H9 (cell line): ENCODE results near the gene TYK2. TPM values are rescaled to one million over a fixed set of nuclear protein-coding genes. Genes with fewer than 3 reads are reported as not detected.

Source experiments
- DNase-seq: peaks from one replicate; pipeline ENCODE4 v3.0.0-alpha.2; 2017
- H2AFZ ChIP-seq: one replicate; pipeline ENCODE4 v1.6.1; 2013; ENCODE audit warnings: mild to moderate bottlenecking, low read length, control low read depth, moderate library complexity
- H2AK5ac ChIP-seq: 2 replicates; pipeline ENCODE4 v1.6.1; 2013; ENCODE audit warnings: low read length, control low read depth, mixed read lengths; ENCODE audit not compliant: insufficient read length
- H2BK120ac ChIP-seq: one replicate; pipeline ENCODE4 v1.6.1; 2013; ENCODE audit warnings: low read depth, mild to moderate bottlenecking, low read length, control low read depth, inconsistent platforms; ENCODE audit not compliant: poor library complexity, severe bottlenecking
- H2BK12ac ChIP-seq: 2 replicates; pipeline ENCODE4 v1.6.1; 2013; ENCODE audit warnings: low read length, control low read depth, mixed read lengths, low read depth; ENCODE audit not compliant: insufficient read length
- H2BK15ac ChIP-seq: 2 replicates; pipeline ENCODE4 v1.6.1; 2013; ENCODE audit warnings: low read depth, low read length, control low read depth
- H2BK20ac ChIP-seq: one replicate; pipeline ENCODE4 v1.6.1; 2013; ENCODE audit warnings: low read depth, mild to moderate bottlenecking, low read length, control low read depth, inconsistent platforms; ENCODE audit not compliant: poor library complexity, severe bottlenecking
- H2BK5ac ChIP-seq: 2 replicates; pipeline ENCODE4 v1.6.1; 2013; ENCODE audit warnings: low read length, control low read depth, mixed read lengths; ENCODE audit not compliant: insufficient read length
- H3K14ac ChIP-seq: 2 replicates; pipeline ENCODE4 v1.6.1; 2013; ENCODE audit warnings: low read length, control low read depth; ENCODE audit not compliant: insufficient read depth
- H3K18ac ChIP-seq: 2 replicates; pipeline ENCODE4 v1.6.1; 2013; ENCODE audit warnings: low read depth, mild to moderate bottlenecking, mixed read lengths, low read length, control low read depth; ENCODE audit not compliant: insufficient read length
- H3K23ac ChIP-seq: 2 replicates; pipeline ENCODE4 v1.6.1; 2013; ENCODE audit warnings: low read length, control low read depth, mixed read lengths, low read depth; ENCODE audit not compliant: insufficient read length
- H3K23me2 ChIP-seq: 2 replicates; pipeline ENCODE4 v1.6.1; 2013; ENCODE audit warnings: low read depth, mild to moderate bottlenecking, mixed read lengths, low read length, control low read depth; ENCODE audit not compliant: insufficient read length, poor library complexity, severe bottlenecking
- H3K27ac ChIP-seq: 2 replicates; pipeline ENCODE4 v1.5.1; 2013; ENCODE audit warnings: low read length, control low read depth, mixed read lengths, low read depth; ENCODE audit not compliant: insufficient read length
- H3K27me3 ChIP-seq: 2 replicates; pipeline ENCODE4 v1.6.1; 2013; ENCODE audit warnings: low read length, control low read depth, inconsistent platforms; ENCODE audit not compliant: insufficient read depth
- H3K4ac ChIP-seq: 2 replicates; pipeline ENCODE4 v1.6.1; 2013; ENCODE audit warnings: low read depth, mild to moderate bottlenecking, control low read depth, inconsistent platforms, low read length, moderate library complexity
- H3K4me1 ChIP-seq: 2 replicates; pipeline ENCODE4 v1.6.1; 2013; ENCODE audit warnings: low read length, control low read depth, inconsistent platforms; ENCODE audit not compliant: insufficient read depth
- H3K4me2 ChIP-seq: 2 replicates; pipeline ENCODE4 v1.6.1; 2013; ENCODE audit warnings: low read length, control low read depth, mixed read lengths; ENCODE audit not compliant: insufficient read length, insufficient read depth
- H3K56ac ChIP-seq: 2 replicates; pipeline ENCODE4 v1.6.1; 2013; ENCODE audit warnings: low read depth, mild to moderate bottlenecking, mixed read lengths, low read length, control low read depth; ENCODE audit not compliant: insufficient read length
- H3K79me1 ChIP-seq: 2 replicates; pipeline ENCODE4 v1.6.1; 2013; ENCODE audit warnings: low read depth, mild to moderate bottlenecking, moderate library complexity, low read length, control low read depth, inconsistent platforms; ENCODE audit not compliant: insufficient read depth, poor library complexity, severe bottlenecking
- H3K79me2 ChIP-seq: 2 replicates; pipeline ENCODE4 v1.6.1; 2013; ENCODE audit warnings: low read length, control low read depth, inconsistent platforms; ENCODE audit not compliant: insufficient read depth
- H3K9ac ChIP-seq: 2 replicates; pipeline ENCODE4 v1.6.1; 2013; ENCODE audit warnings: low read length, control low read depth, mixed read lengths; ENCODE audit not compliant: insufficient read length; ENCODE audit errors: extremely low read depth
- H3K9me3 ChIP-seq: one replicate; pipeline ENCODE4 v1.6.1; 2013; ENCODE audit warnings: low read depth, low read length, inconsistent platforms; ENCODE audit not compliant: control insufficient read depth
- H3T11ph ChIP-seq: one replicate; pipeline ENCODE4 v1.6.1; 2013; ENCODE audit warnings: mild to moderate bottlenecking, low read length, control low read depth, inconsistent platforms
- H4K20me1 ChIP-seq: one replicate; pipeline ENCODE4 v1.6.1; 2013; ENCODE audit not compliant: control insufficient read depth, insufficient read length, insufficient read depth
- H4K5ac ChIP-seq: 2 replicates; pipeline ENCODE4 v1.6.1; 2013; ENCODE audit warnings: low read depth, mild to moderate bottlenecking, mixed read lengths, low read length, control low read depth; ENCODE audit not compliant: insufficient read length
- H4K8ac ChIP-seq: replicated peaks from 2 replicates; pipeline ENCODE4 v1.6.1; 2013; ENCODE audit warnings: low read length, control low read depth, mixed read lengths, low read depth; ENCODE audit not compliant: insufficient read length
- H4K91ac ChIP-seq: 2 replicates; pipeline ENCODE4 v1.6.1; 2013; ENCODE audit warnings: low read depth, mild to moderate bottlenecking, moderate library complexity, mixed read lengths, low read length, control low read depth; ENCODE audit not compliant: insufficient read length
- H3K27ac Mint-ChIP-seq, 3 experiments: 2 replicates in 2 of 3; 3 replicates in 1 of 3; pipeline ENCODE4 v1.8.0; 2020 to 2021; ENCODE audit warnings: mixed read lengths in 3 of 3, mild to moderate bottlenecking in 1 of 3, moderate library complexity in 1 of 3
- H3K27me3 Mint-ChIP-seq: 2 replicates; pipeline ENCODE4 v1.8.0; 2021; ENCODE audit warnings: low read depth, mild to moderate bottlenecking, moderate library complexity, mixed read lengths
- H3K36me3 Mint-ChIP-seq, 3 experiments: 2 replicates in 2 of 3; 3 replicates in 1 of 3; pipeline ENCODE4 v1.8.0; 2020 to 2021; ENCODE audit warnings: low read depth in 3 of 3, mixed read lengths in 3 of 3; ENCODE audit not compliant: insufficient read depth in 1 of 3
- H3K4me1 Mint-ChIP-seq, 2 experiments: 2 replicates each; pipeline ENCODE4 v1.8.0; 2020; ENCODE audit warnings: mixed read lengths in 2 of 2
- H3K4me3 Mint-ChIP-seq, 2 experiments: 2 replicates in 1 of 2; 3 replicates in 1 of 2; pipeline ENCODE4 v1.8.0; 2020 to 2021; ENCODE audit warnings: mild to moderate bottlenecking in 2 of 2, mixed read lengths in 2 of 2, moderate library complexity in 1 of 2
- H3K9me3 Mint-ChIP-seq, 2 experiments: 2 replicates in 1 of 2; 3 replicates in 1 of 2; pipeline ENCODE4 v1.8.0; 2020; ENCODE audit warnings: mild to moderate bottlenecking in 2 of 2, mixed read lengths in 2 of 2, moderate library complexity in 1 of 2
- WGBS: extraction: QIAGEN DNeasy Blood & Tissue Kit; methylation state at CpG from one replicate; pipeline ENCODE4 v1.1.7; 2013; ENCODE audit warnings: missing lambda C conversion rate, low lambda C conversion rate, mixed read lengths; ENCODE audit not compliant: insufficient read length; ENCODE audit errors: extremely low coverage; 5-methylcytosine and 5-hydroxymethylcytosine counted together
- total RNA-seq: library from RNA; stranded (reverse); gene quantifications from 2 replicates; pipeline ENCODE4 v1.2.1, GENCODE V29; 2021
- TF ChIP-seq, protein P1 (sequence below): fragments of 200-600 bp; sonication (generic); conservative IDR thresholded peaks from 3 replicates; pipeline ENCODE4 v1.8.0; 2021; ENCODE audit warnings: antibody characterized with exemption, mild to moderate bottlenecking

Gene TYK2
- total RNA-seq, 1 experiment from 2014 or later, result 61.4 TPM

DNA sequence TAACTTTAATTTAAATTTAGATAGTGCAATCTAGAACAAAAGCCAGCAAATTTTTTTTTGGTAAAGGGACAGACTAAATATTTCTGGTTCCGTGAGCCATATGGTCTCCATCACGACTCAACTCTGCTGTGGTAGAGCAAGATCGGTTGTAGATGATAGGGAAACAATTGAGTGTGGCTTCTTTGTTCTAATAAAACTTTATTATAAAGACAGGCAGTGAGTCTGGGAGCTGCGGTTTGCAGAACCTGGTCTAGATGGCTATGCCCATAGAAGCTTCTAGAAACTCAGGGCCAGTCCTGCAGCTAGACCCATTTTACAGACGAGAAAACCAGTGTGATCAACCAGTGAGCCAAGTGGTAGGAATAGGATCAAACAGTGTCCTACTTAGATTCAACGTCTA lies 11.7 kb upstream of the TYK2 start:
- TF ChIP-seq, protein P1, sequence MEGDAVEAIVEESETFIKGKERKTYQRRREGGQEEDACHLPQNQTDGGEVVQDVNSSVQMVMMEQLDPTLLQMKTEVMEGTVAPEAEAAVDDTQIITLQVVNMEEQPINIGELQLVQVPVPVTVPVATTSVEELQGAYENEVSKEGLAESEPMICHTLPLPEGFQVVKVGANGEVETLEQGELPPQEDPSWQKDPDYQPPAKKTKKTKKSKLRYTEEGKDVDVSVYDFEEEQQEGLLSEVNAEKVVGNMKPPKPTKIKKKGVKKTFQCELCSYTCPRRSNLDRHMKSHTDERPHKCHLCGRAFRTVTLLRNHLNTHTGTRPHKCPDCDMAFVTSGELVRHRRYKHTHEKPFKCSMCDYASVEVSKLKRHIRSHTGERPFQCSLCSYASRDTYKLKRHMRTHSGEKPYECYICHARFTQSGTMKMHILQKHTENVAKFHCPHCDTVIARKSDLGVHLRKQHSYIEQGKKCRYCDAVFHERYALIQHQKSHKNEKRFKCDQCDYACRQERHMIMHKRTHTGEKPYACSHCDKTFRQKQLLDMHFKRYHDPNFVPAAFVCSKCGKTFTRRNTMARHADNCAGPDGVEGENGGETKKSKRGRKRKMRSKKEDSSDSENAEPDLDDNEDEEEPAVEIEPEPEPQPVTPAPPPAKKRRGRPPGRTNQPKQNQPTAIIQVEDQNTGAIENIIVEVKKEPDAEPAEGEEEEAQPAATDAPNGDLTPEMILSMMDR, result no peak
- peaks cover 8 to 9% of the 10 kb centered on the region in 2 experiments; a peak in 3 of 4 replicates for H3K4me1 Mint-ChIP-seq
- H3K27me3 Mint-ChIP-seq, result peaks cover 2% of the 10 kb centered on the region; the same call in 1 of the 2 replicates
- Histone ChIP-seq H3K27ac (no peak overlapping the region), H3T11ph (no peak overlapping the region), H3K4me2 (no peak overlapping the region), H4K8ac (no peak overlapping the region), H2AK5ac (no peak overlapping the region), H2BK120ac (no peak overlapping the region), H4K91ac (no peak overlapping the region), H3K56ac (no peak overlapping the region), H3K79me2 (no peaks in the 10 kb centered on the region), H3K14ac (no peak overlapping the region), H2BK20ac (no peak overlapping the region), H3K9me3 (no peaks in the 10 kb centered on the region), H2BK12ac (no peak overlapping the region), H3K4ac (no peak overlapping the region), H3K18ac (no peak overlapping the region), H2BK5ac (no peak overlapping the region), H2BK15ac (no peak overlapping the region), H3K4me1 (no peaks in the 10 kb centered on the region), H2AFZ (no peak overlapping the region), H3K27me3 (no peaks in the 10 kb centered on the region), H4K20me1 (no peaks in the 10 kb centered on the region), H4K5ac (no peak overlapping the region), H3K9ac (no peak overlapping the region), H3K23me2 (peaks cover 3% of the 10 kb centered on the region), H3K23ac (no peak overlapping the region), H3K79me1 (no peaks in the 10 kb centered on the region)
- no peaks in the 10 kb centered on the region for H3K9me3 Mint-ChIP-seq
- H3K4me3 Mint-ChIP-seq, result no peak overlapping the region
- peaks cover 33 to 58% (median 50%) of the 10 kb centered on the region in 3 experiments; a peak in 6 of 7 replicates for H3K36me3 Mint-ChIP-seq
- WGBS, result no CpG with 5 or more reads among the region's 6 CpGs
- H3K27ac Mint-ChIP-seq, result no peak overlapping the region
- no peak for DNase-seq
